ENCODE results near the gene LMAN2.
"Not testable (repeated sequence)": the region's sequence is repeated elsewhere in the genome, so short reads cannot be mapped to it uniquely, and the experiment has no call there.

Gene LMAN2

GRCh38 chr5:177364159-177364962, 12.9 kb upstream of the LMAN2 start:
- DNase-seq, result no peak

GRCh38 chr5:177363565-177363964, 12.1 kb upstream of the LMAN2 start:
- no peak for DNase-seq

- no peak for DNase-seq
Measured at GRCh38 chr5:177362610-177363507, 11.4 kb upstream of the LMAN2 start.

GRCh38 chr5:177362292-177362609, 10.8 kb upstream of the LMAN2 start:
- no peak for DNase-seq

- no peak for DNase-seq
Measured at GRCh38 chr5:177361418-177362291, 10.2 kb upstream of the LMAN2 start.

GRCh38 chr5:177360740-177361139, 9.3 kb upstream of the LMAN2 start:
- not testable (repeated sequence) for DNase-seq

GRCh38 chr5:177359860-177360259, 8.4 kb upstream of the LMAN2 start:
- no peak for DNase-seq

GRCh38 chr5:177359451-177359851, 8.0 kb upstream of the LMAN2 start:
- no peak for DNase-seq

GRCh38 chr5:177358370-177358819, 6.9 kb upstream of the LMAN2 start:
- no peak for DNase-seq

- peak in 1 of 2 donors; percentile 48 for DNase-seq
Measured at GRCh38 chr5:177357459-177358351, 6.2 kb upstream of the LMAN2 start, which contains the start of gene RGS14. RGS14 (plus strand) TSS chr5:177357924; CDS start chr5:177358025, 101 bp downstream.

GRCh38 chr5:177357146-177357458, 5.6 kb upstream of the LMAN2 start:
- no peak for DNase-seq

- DNase-seq, result no peak
Measured at GRCh38 chr5:177356746-177357145, 5.3 kb upstream of the LMAN2 start.

- DNase-seq, result no peak
Measured at GRCh38 chr5:177355868-177356168, 4.3 kb upstream of the LMAN2 start.

- DNase-seq, result no peak
Measured at GRCh38 chr5:177355162-177355867, 3.8 kb upstream of the LMAN2 start.

GRCh38 chr5:177354711-177355110, 3.2 kb upstream of the LMAN2 start:
- no peak for DNase-seq

GRCh38 chr5:177354256-177354655, 2.8 kb upstream of the LMAN2 start:
- no peak for DNase-seq

GRCh38 chr5:177353093-177353492, 1.6 kb upstream of the LMAN2 start:
- no peak for DNase-seq

GRCh38 chr5:177350776-177351391, 584 bp downstream of the LMAN2 start:
- no peak for DNase-seq

GRCh38 chr5:177349762-177350161, 1.7 kb downstream of the LMAN2 start:
- no peak for DNase-seq

- no peak for DNase-seq
Measured at GRCh38 chr5:177349362-177349647, 2.2 kb downstream of the LMAN2 start.

GRCh38 chr5:177347699-177348098, 3.8 kb downstream of the LMAN2 start:
- DNase-seq, result no peak
